ENCODE measurements around the gene HOXB1. TPM values are rescaled to one million over a fixed set of nuclear protein-coding genes. Genes with fewer than 3 reads are reported as not detected.

Gene HOXB1
- total and polyA plus RNA-seq, 2 of the 13 experiments (the other 11 are each of a cell fraction or from before 2014, with no cell fraction given): not detected

GRCh38 chr17:48488548-48489106, 42.2 kb downstream of the HOXB1 start:
- Histone ChIP-seq H3K79me2 (ENCODE audit: insufficient read depth, low read length) (no peaks in the 10 kb centered on the region), H3K4me1 (ENCODE audit: insufficient read depth, low read length) (no peaks in the 10 kb centered on the region), H3K27ac (ENCODE audit: extremely low read length, insufficient read depth, low read length) (no peak overlapping the region), H3K9me3 (ENCODE audit: low read length) (no peaks in the 10 kb centered on the region), H2AFZ (ENCODE audit: low read length) (no peak overlapping the region), H3K4me3 (replicated peaks in 1 of 3; ENCODE audit: insufficient read depth in 1 of 3, low read depth in 2 of 3, low read length in 3 of 3) (no peak overlapping the region), H4K20me1 (ENCODE audit: insufficient read depth, low read length) (no peaks in the 10 kb centered on the region), H3K4me2 (ENCODE audit: low read depth, low read length) (no peak overlapping the region), H3K27me3 (ENCODE audit: control insufficient read depth in 1 of 2, insufficient read depth in 2 of 2, low read length in 2 of 2) (peaks cover 7 to 56% of the 10 kb centered on the region in 2 experiments; a peak in 4 of 5 replicates), H3K36me3 (replicated peaks in 1 of 2; ENCODE audit: control insufficient read depth in 1 of 2, insufficient read depth in 2 of 2, low read length in 2 of 2) (no peaks in the 10 kb centered on the region), H3K9ac (ENCODE audit: insufficient read depth, low read depth, low read length) (no peak overlapping the region)
- no peak for DNase-seq (ENCODE audit: low spot score)
- POLR2A ChIA-PET: no interaction called here
- intact Hi-C loops (cut with micrococcal nuclease; ENCODE audit: unreplicated experiment): no loop called here
- no peak for ATAC-seq
- CTCF ChIA-PET (ENCODE audit: low intra/inter-chr PET ratio, low total read pairs): no interaction called here
- in situ Hi-C loops (cut with HindIII; ENCODE audit: extremely low pct_ligation_motif_present, low pct_unique_long_range_greater_than_20kb): no loop called here
- WGBS (ENCODE audit: low lambda C conversion rate): 14% methylated on average over 3 of the region's 3 CpGs
- BruUV-seq (replicated peaks): no TSS peak
- FAIRE-seq: no peak
- no peak for TF ChIP-seq PTBP1 (IDR thresholded peaks at IDR 0.05; ENCODE audit: low read depth, low read length, poor library complexity, severe bottlenecking)
- no peak for TF ChIP-seq ZNF329 (CRISPR knock-in tag; IDR thresholded peaks at IDR 0.05; ENCODE audit: low read depth)
- TF ChIP-seq ZMAT3 (CRISPR knock-in tag; conservative IDR thresholded peaks at IDR 0.05): no peak
- TF ChIP-seq ZNF33B (CRISPR knock-in tag; IDR thresholded peaks at IDR 0.05): no peak
- TF ChIP-seq ZNF264 (CRISPR knock-in tag; IDR thresholded peaks at IDR 0.05): no peak
- TF ChIP-seq PHF5A (CRISPR knock-in tag; IDR thresholded peaks at IDR 0.05; ENCODE audit: low read depth, unreplicated experiment): no peak
- TF ChIP-seq RNF219 (CRISPR knock-in tag; IDR thresholded peaks at IDR 0.05): no peak
- TF ChIP-seq ZNF230 (CRISPR knock-in tag; IDR thresholded peaks at IDR 0.05): no peak
- TF ChIP-seq MAFF (IDR thresholded peaks at IDR 0.05; ENCODE audit: low read depth, low read length): peak; percentile 70
- TF ChIP-seq, protein P1, sequence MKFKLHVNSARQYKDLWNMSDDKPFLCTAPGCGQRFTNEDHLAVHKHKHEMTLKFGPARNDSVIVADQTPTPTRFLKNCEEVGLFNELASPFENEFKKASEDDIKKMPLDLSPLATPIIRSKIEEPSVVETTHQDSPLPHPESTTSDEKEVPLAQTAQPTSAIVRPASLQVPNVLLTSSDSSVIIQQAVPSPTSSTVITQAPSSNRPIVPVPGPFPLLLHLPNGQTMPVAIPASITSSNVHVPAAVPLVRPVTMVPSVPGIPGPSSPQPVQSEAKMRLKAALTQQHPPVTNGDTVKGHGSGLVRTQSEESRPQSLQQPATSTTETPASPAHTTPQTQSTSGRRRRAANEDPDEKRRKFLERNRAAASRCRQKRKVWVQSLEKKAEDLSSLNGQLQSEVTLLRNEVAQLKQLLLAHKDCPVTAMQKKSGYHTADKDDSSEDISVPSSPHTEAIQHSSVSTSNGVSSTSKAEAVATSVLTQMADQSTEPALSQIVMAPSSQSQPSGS (CRISPR knock-in tag; IDR thresholded peaks at IDR 0.05): no peak
- TF ChIP-seq SOX6 (IDR thresholded peaks at IDR 0.05): no peak
- TF ChIP-seq SOX6 (CRISPR knock-in tag; IDR thresholded peaks at IDR 0.05): no peak
- TF ChIP-seq RARG (CRISPR knock-in tag; IDR thresholded peaks at IDR 0.05; ENCODE audit: low read depth): no peak
- TF ChIP-seq ZNF17 (CRISPR knock-in tag; IDR thresholded peaks at IDR 0.05): no peak
- no peak for TF ChIP-seq CEBPB (IDR thresholded peaks at IDR 0.05; ENCODE audit: borderline replicate concordance, low read depth, low read length)
